Fibroblast of lung (primary cell): Measurements from ENCODE around the gene ST6GALNAC6.

Experiments used
- EZH2 ChIP-seq: IDR thresholded peaks from 2 replicates; pipeline ENCODE4 v1.5.1; 2012; ENCODE audit warnings: low read length, control low read depth, mild to moderate bottlenecking; ENCODE audit errors: missing control alignments
- TF ChIP-seq, protein P1 (sequence below), 2 donors: IDR thresholded peaks in 1 of 2; conservative IDR thresholded peaks in 1 of 2; 1 replicate in 1 of 2; 2 replicates in 1 of 2; pipeline ENCODE4 v1.5.1; 2011 to 2012; ENCODE audit warnings: low read length in 2 of 2, control low read depth in 1 of 2, inconsistent platforms in 1 of 2, low read depth in 1 of 2, mild to moderate bottlenecking in 1 of 2

DNA sequence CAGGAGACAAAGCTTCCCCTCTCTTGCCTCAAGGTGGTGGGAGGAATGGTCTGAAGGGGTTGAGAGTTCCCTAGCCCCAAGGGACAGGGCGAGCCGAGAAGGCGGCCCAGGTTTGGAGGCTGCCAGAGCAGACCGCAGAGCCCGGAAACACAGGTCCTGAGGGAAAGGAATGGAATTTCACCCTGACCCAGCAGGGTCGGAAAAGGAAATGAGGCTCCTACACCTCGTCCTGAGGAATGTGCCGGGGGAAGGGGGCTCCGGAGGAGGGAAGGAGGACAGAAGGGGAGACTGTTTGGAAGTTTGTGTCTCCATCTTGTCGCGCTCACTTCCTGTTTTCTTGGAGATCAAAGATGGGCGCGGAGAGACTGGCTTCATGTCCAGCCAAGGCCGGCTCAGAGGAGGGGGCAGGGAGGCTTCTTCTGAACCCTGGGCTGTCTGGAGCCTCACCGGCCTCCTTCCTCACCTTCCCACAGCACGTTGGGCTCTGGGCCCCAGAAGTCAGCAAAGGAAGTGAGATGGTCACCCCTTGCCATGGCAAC is 54.5 kb downstream of the ST6GALNAC6 start:
- TF ChIP-seq, protein P1, sequence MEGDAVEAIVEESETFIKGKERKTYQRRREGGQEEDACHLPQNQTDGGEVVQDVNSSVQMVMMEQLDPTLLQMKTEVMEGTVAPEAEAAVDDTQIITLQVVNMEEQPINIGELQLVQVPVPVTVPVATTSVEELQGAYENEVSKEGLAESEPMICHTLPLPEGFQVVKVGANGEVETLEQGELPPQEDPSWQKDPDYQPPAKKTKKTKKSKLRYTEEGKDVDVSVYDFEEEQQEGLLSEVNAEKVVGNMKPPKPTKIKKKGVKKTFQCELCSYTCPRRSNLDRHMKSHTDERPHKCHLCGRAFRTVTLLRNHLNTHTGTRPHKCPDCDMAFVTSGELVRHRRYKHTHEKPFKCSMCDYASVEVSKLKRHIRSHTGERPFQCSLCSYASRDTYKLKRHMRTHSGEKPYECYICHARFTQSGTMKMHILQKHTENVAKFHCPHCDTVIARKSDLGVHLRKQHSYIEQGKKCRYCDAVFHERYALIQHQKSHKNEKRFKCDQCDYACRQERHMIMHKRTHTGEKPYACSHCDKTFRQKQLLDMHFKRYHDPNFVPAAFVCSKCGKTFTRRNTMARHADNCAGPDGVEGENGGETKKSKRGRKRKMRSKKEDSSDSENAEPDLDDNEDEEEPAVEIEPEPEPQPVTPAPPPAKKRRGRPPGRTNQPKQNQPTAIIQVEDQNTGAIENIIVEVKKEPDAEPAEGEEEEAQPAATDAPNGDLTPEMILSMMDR (conservative IDR thresholded peaks at IDR 0.05 in 1 of 2, IDR thresholded peaks at IDR 0.05 in 1 of 2; ENCODE audit: low read depth in 1 of 2, low read length in 2 of 2): no peak
- TF ChIP-seq EZH2: no peak
